Fibroblast of upper back skin (primary cell): ENCODE results near the gene PSG4.
"Not testable (repeated sequence)": the region's sequence is repeated elsewhere in the genome, so short reads cannot be mapped to it uniquely, and the experiment has no call there.

Experiments
- DNase-seq: peaks from one replicate; pipeline ENCODE4 v3.0.0-alpha.2; 2013

Gene PSG4

GRCh38 chr19:43205471-43206105 is at the start of gene PSG4:
PSG4 (minus strand) TSS chr19:43205638; CDS start chr19:43205536, 102 bp downstream.
- DNase-seq: not testable (repeated sequence)

GRCh38 chr19:43251428-43251827 is 46.0 kb upstream of the PSG4 start:
- DNase-seq: not testable (repeated sequence)

GRCh38 chr19:43250296-43250695 is 44.9 kb upstream of the PSG4 start:
- not testable (repeated sequence) for DNase-seq

GRCh38 chr19:43248635-43249002 is 43.2 kb upstream of the PSG4 start:
- not testable (repeated sequence) for DNase-seq

- not testable (repeated sequence) for DNase-seq
Observed at GRCh38 chr19:43247243-43247880, 41.9 kb upstream of the PSG4 start.

GRCh38 chr19:43245848-43246247 is 40.4 kb upstream of the PSG4 start:
- DNase-seq: not testable (repeated sequence)

- DNase-seq: not testable (repeated sequence)
Observed at GRCh38 chr19:43242211-43242610, 36.8 kb upstream of the PSG4 start.

- not testable (repeated sequence) for DNase-seq
Observed at GRCh38 chr19:43238213-43238612, 32.8 kb upstream of the PSG4 start.

GRCh38 chr19:43235686-43236085 is 30.2 kb upstream of the PSG4 start:
- DNase-seq: peak; percentile 11

- no peak for DNase-seq
Observed at GRCh38 chr19:43229315-43229714, 23.9 kb upstream of the PSG4 start.

GRCh38 chr19:43228730-43229129 is 23.3 kb upstream of the PSG4 start:
- not testable (repeated sequence) for DNase-seq

- DNase-seq: not testable (repeated sequence)
Observed at GRCh38 chr19:43226986-43227385, 21.5 kb upstream of the PSG4 start.

GRCh38 chr19:43224855-43225253 is 19.4 kb upstream of the PSG4 start:
- no peak for DNase-seq

- not testable (repeated sequence) for DNase-seq
Observed at GRCh38 chr19:43224201-43224854, 18.9 kb upstream of the PSG4 start.

- not testable (repeated sequence) for DNase-seq
Observed at GRCh38 chr19:43221891-43222290, 16.5 kb upstream of the PSG4 start.

GRCh38 chr19:43219136-43219535 is 13.7 kb upstream of the PSG4 start:
- DNase-seq: not testable (repeated sequence)

GRCh38 chr19:43215881-43216280 is 10.4 kb upstream of the PSG4 start:
- DNase-seq: not testable (repeated sequence)

GRCh38 chr19:43207991-43208390 is 2.6 kb upstream of the PSG4 start:
- DNase-seq: no peak

- not testable (repeated sequence) for DNase-seq
Observed at GRCh38 chr19:43207174-43207573, 1.7 kb upstream of the PSG4 start.

- not testable (repeated sequence) for DNase-seq
Observed at GRCh38 chr19:43203611-43204010, 1.8 kb downstream of the PSG4 start.

GRCh38 chr19:43201891-43202290 is 3.5 kb downstream of the PSG4 start:
- DNase-seq: not testable (repeated sequence)

GRCh38 chr19:43201337-43201801 is 4.1 kb downstream of the PSG4 start:
- peak; percentile 78 for DNase-seq

GRCh38 chr19:43198686-43199419 is 6.6 kb downstream of the PSG4 start:
- DNase-seq: not testable (repeated sequence)
